Astrocyte (in vitro differentiated cells and primary cell): ENCODE data around the gene HOMEZ. TPM values are rescaled to one million over a fixed set of nuclear protein-coding genes. Genes with fewer than 3 reads are reported as not detected.
A peak's percentile ranks its signal among the peaks of the same experiment; 100 is the strongest.

ENCODE experiments used
- DNase-seq: peaks from one replicate; pipeline ENCODE4 v3.0.0-alpha.2; 2010; ENCODE audit warnings: low read depth
- FAIRE-seq: peaks from 2 replicates; lab custom pipeline; 2011; peaks lifted over from hg19 to GRCh38; lab: Jason Lieb, UNC
- H2AFZ ChIP-seq: 2 replicates; pipeline ENCODE4 v1.6.0; 2012; ENCODE audit warnings: low read depth, low read length, inconsistent platforms
- H3K27ac ChIP-seq: 2 replicates; pipeline ENCODE4 v1.5.1; 2011; ENCODE audit warnings: low read depth, low read length, inconsistent platforms
- H3K27me3 ChIP-seq: 2 replicates; pipeline ENCODE4 v1.6.0; 2011; ENCODE audit warnings: low read length, inconsistent platforms; ENCODE audit not compliant: insufficient read depth
- H3K36me3 ChIP-seq: 2 replicates; pipeline ENCODE4 v1.5.1; 2011; ENCODE audit warnings: low read length, inconsistent platforms; ENCODE audit not compliant: insufficient read depth
- H3K4me1 ChIP-seq: 2 replicates; pipeline ENCODE4 v1.5.1; 2011; ENCODE audit warnings: low read length, inconsistent platforms; ENCODE audit not compliant: insufficient read depth
- H3K4me2 ChIP-seq: 2 replicates; pipeline ENCODE4 v1.6.0; 2012; ENCODE audit warnings: low read length, inconsistent platforms
- H3K4me3 ChIP-seq: 2 replicates; pipeline ENCODE4 v1.5.1; 2011; ENCODE audit warnings: low read depth, mild to moderate bottlenecking, low read length, inconsistent platforms; ENCODE audit not compliant: insufficient read depth
- H3K79me2 ChIP-seq: 2 replicates; pipeline ENCODE4 v1.6.0; 2012; ENCODE audit warnings: mild to moderate bottlenecking, low read length, inconsistent platforms; ENCODE audit not compliant: insufficient read depth
- H3K9ac ChIP-seq: 2 replicates; pipeline ENCODE4 v1.6.0; 2012; ENCODE audit warnings: mild to moderate bottlenecking, low read length, inconsistent platforms
- H3K9me3 ChIP-seq: 2 replicates; pipeline ENCODE4 v1.5.1; 2012; ENCODE audit warnings: low read depth, mild to moderate bottlenecking, low read length, inconsistent platforms; ENCODE audit not compliant: insufficient read depth
- H4K20me1 ChIP-seq: 2 replicates; pipeline ENCODE4 v1.6.0; 2012; ENCODE audit warnings: low read length, inconsistent platforms; ENCODE audit not compliant: insufficient read depth
- H3K27ac Mint-ChIP-seq: one replicate; pipeline ENCODE4 v1.8.0; 2021; ENCODE audit warnings: mild to moderate bottlenecking, mixed read lengths; ENCODE audit not compliant: unreplicated experiment
- H3K27me3 Mint-ChIP-seq: one replicate; pipeline ENCODE4 v1.8.0; 2021; ENCODE audit warnings: low read depth, mixed read lengths; ENCODE audit not compliant: unreplicated experiment
- H3K36me3 Mint-ChIP-seq: one replicate; pipeline ENCODE4 v1.8.0; 2021; ENCODE audit warnings: low read depth, mixed read lengths; ENCODE audit not compliant: unreplicated experiment
- H3K4me1 Mint-ChIP-seq: one replicate; pipeline ENCODE4 v1.8.0; 2021; ENCODE audit warnings: low read depth, mixed read lengths; ENCODE audit not compliant: unreplicated experiment
- H3K4me3 Mint-ChIP-seq: one replicate; pipeline ENCODE4 v1.8.0; 2021; ENCODE audit warnings: mild to moderate bottlenecking, moderate library complexity, mixed read lengths; ENCODE audit not compliant: unreplicated experiment
- H3K9me3 Mint-ChIP-seq: one replicate; pipeline ENCODE4 v1.8.0; 2021; ENCODE audit warnings: mild to moderate bottlenecking, mixed read lengths; ENCODE audit not compliant: unreplicated experiment
- CTCF ChIP-seq: IDR thresholded peaks from 2 replicates; pipeline ENCODE4 v1.5.1; 2011; ENCODE audit warnings: low read depth, mild to moderate bottlenecking, inconsistent platforms, low read length, moderate library complexity; ENCODE audit not compliant: insufficient read depth
- EZH2 ChIP-seq: IDR thresholded peaks from 2 replicates; pipeline ENCODE4 v1.6.1; 2012; ENCODE audit warnings: mild to moderate bottlenecking, low read length, inconsistent platforms; ENCODE audit not compliant: insufficient read depth
- total RNA-seq: library from RNA; stranded (reverse); gene quantifications from 2 replicates; pipeline ENCODE4 v1.2.1, GENCODE V29; 2021

The HOMEZ gene
- total RNA-seq, 1 donor from 2014 or later, result 16.6 TPM

GRCh38 chr14:23306412-23307145 is 20.6 kb upstream of the HOMEZ start, which contains the start of gene BCL2L2:
TSS of gene BCL2L2 (plus strand) at chr14:23306833. CDS start at chr14:23307768, 935 bp downstream.
- Histone ChIP-seq H3K4me2 (peak within 1 kb of the TSS; percentile 93), H3K9me3 (no peaks in the 10 kb centered on the region), H3K9ac (peak within 1 kb of the TSS; percentile 96), H3K27me3 (no peaks in the 10 kb centered on the region), H3K36me3 (peaks cover 15% of the 10 kb centered on the region), H3K27ac (peak within 1 kb of the TSS; percentile 76), H3K79me2 (peaks cover 53% of the 10 kb centered on the region), H3K4me3 (peak within 1 kb of the TSS; percentile 82), H2AFZ (peak within 1 kb of the TSS; percentile 79), H3K4me1 (peaks cover 22% of the 10 kb centered on the region), H4K20me1 (peaks cover 34% of the 10 kb centered on the region)
- Mint-ChIP-seq H3K4me3 (peak within 1 kb of the TSS; percentile 92), H3K4me1 (peaks cover 23% of the 10 kb centered on the region), H3K9me3 (no peaks in the 10 kb centered on the region), H3K27ac (peak within 1 kb of the TSS; percentile 92), H3K27me3 (no peaks in the 10 kb centered on the region), H3K36me3 (peaks cover 14% of the 10 kb centered on the region)
- no peak for TF ChIP-seq EZH2
- TF ChIP-seq CTCF, result no peak
- DNase-seq (peak; percentile 78), FAIRE-seq (no peak)

- DNase-seq (no peak), FAIRE-seq (no peak)
- H2AFZ ChIP-seq, result peak within 1 kb of the TSS; percentile 90
- no peaks in the 10 kb centered on the region for H3K27me3 ChIP-seq
- peaks cover 16% of the 10 kb centered on the region for H3K4me1 ChIP-seq
- peak within 1 kb of the TSS; percentile 91 for H3K4me3 Mint-ChIP-seq
- H4K20me1 ChIP-seq, result no peaks in the 10 kb centered on the region
- no peaks in the 10 kb centered on the region for H3K9me3 ChIP-seq
- H3K79me2 ChIP-seq, result peaks cover 18% of the 10 kb centered on the region
- peak within 1 kb of the TSS; percentile 77 for H3K27ac Mint-ChIP-seq
- H3K36me3 Mint-ChIP-seq, result no peaks in the 10 kb centered on the region
- peaks cover 24% of the 10 kb centered on the region for H3K4me1 Mint-ChIP-seq
- no peaks in the 10 kb centered on the region for H3K36me3 ChIP-seq
- no peaks in the 10 kb centered on the region for H3K27me3 Mint-ChIP-seq
- peak within 1 kb of the TSS; percentile 70 for H3K4me3 ChIP-seq
- H3K9ac ChIP-seq, result peak within 1 kb of the TSS; percentile 84
- H3K9me3 Mint-ChIP-seq, result no peaks in the 10 kb centered on the region
- peak within 1 kb of the TSS; percentile 96 for H3K4me2 ChIP-seq
- peak within 1 kb of the TSS; percentile 72 for H3K27ac ChIP-seq
- TF ChIP-seq CTCF (no peak), EZH2 (no peak)
Measured at GRCh38 chr14:23302290-23303225, 16.6 kb upstream of the HOMEZ start, which contains the start of gene PPP1R3E. TSS of gene PPP1R3E (minus strand) at chr14:23302859. CDS start at chr14:23302576, 283 bp downstream.
